Superior temporal gyrus (tissue), 1 donor: ENCODE data around the gene VSTM2L.
A peak's percentile ranks its signal among the peaks of the same experiment; 100 is the strongest.

Source experiments
- DNase-seq: peaks from one replicate; pipeline ENCODE4 v3.0.0-alpha.2; 2016; ENCODE audit errors: extremely low spot score

VSTM2L gene

DNA sequence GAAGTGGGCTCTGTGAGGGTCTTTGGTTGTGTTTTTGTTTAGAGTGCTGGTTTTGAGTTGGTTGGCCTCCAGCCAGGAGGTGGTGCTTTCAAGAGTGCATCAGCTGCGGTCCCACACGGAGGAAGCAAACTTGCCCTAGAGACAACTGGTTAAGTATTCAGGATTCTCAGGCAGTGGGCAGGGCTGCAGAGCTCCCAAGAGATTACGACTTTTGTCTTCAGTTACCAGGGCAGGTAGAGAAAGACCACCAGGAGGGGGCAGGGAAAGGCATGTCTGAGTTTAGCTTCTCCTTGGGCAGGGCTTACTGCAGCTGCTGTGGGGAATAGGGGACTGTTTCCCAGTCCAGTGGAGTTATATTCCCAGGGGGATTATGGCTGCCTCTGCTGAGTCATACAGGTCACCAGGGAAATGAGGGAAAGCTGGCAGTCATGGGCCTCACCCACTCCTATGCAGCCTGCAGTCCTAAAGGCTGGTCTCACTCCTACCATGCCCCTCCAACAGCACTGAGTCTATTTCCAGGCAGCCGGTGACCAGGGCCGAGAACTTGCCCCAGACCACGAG is 66.0 kb downstream of the VSTM2L start:
- DNase-seq: no peak

DNA sequence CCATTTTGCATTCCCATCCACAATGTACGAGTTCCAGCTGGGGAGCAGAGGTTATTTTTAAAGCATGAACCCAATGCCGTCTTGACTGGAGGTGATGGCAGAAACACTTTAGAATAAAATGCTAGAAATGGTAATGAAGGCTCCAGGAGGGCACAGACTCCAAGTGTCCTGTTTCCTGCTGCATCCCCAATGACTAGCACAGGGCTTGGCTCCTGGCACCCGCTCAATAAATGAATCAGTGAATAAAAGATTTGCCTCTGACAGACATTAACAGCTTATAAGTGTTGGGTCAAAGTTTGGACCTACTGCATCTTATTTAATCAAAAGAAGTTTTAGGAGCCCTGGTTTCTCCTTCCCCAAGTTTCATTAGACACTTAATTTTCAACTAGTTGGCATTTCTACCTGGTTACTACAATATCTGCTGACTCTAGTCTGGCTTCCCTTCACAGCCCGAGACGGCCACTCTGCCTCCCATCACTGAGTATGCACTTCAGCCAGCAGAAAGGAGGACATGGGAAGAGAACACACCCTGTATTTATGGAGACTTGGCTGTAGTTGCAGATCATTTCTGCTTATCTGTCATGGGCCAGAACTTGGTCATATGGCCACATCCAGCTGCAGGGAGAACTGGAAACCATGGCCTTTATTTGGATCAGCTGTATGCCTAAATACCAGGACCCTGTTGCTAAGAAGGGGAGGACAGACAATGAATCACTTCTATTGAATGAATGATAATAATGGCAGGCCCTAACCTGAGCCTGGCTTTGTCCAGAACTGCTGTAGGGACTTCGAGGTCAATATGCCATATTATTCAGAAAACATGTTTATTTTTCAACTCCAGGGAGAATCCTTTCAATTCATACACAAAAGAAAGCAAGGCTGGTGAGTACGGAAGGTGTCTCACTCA is 67.3 kb downstream of the VSTM2L start:
- DNase-seq: no peak

DNA sequence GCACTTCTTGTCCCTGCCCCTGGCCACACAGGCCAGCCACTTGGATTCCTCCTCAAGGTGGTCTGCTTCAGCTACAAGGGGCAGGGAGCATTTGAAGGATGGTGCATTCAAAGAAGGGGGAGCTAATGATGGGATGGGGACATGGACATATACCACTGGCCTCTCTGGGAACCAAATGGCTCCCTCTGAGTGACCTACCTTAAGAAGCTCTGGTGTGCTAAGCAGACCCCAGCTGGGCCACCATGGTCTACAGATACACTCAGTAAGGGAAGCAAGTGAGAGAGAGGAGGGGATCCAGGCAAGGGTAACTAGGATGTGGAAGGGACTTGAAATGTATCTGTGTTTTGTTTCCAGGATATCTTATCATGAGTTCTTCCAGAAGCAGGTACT is 67.9 kb downstream of the VSTM2L start:
- no peak for DNase-seq

DNA sequence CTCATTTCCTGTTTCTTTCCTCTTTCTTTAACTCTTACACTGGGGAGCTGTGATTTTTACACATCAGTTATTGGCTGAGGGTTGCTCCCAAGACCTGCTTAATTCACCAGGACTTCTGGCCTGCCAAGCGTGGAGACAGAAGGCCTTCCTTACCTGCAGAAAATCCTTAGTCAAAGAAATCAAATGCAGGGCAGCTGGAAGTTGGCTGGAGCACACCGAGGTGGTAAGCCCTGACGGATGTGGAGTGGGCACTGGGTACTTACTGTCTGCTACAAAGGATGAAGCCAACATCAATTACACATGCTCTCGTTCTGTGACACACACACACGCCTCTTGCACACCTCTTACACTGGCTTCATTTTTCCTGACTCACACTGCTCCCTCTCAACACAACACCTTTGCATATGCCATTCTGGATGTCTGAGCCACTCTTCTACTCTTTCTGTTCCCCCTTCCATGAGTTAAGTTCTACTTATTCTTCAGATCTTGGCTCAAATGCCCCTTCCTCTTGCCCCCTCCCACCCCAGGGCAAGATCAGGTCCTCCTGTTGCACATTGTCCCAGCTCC is 68.7 kb downstream of the VSTM2L start:
- DNase-seq: no peak

DNA sequence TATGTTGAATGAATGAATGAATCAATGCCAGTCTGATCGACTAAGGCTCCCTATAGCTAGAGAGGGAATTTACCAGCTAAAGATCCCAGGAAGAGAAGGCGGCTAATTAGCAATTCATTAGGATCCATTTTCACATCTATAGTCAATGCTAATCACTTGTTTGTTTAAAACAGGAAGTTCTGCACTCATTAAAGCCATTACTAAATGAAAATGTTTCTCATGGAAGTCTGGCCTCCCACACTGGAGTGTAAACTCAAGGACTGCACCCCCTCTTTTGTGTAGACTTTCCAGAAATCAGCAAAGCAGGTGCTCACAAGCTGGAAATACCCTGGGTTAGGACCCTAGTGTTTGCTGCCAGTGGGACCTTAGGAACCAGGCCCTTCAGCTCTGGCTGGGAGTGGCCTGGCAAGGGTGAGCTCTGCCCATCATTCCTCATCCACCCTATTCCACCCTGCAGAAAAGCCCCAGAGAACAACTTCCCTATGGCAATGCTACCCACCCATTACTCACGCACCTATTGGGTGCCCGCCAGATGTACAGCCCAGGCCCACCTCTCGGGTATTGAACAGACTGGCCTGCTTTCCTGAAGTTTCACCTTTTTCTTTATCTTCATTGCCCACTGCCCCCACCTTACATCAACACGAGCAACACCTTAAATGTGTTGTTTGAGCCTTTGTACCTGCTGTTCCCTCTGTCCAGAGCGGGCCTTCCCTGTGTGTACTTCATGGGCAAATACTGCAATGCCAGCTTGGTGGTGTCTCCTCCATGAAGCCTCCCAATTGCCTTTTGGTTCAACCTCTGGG is 69.5 kb downstream of the VSTM2L start:
- no peak for DNase-seq

DNA sequence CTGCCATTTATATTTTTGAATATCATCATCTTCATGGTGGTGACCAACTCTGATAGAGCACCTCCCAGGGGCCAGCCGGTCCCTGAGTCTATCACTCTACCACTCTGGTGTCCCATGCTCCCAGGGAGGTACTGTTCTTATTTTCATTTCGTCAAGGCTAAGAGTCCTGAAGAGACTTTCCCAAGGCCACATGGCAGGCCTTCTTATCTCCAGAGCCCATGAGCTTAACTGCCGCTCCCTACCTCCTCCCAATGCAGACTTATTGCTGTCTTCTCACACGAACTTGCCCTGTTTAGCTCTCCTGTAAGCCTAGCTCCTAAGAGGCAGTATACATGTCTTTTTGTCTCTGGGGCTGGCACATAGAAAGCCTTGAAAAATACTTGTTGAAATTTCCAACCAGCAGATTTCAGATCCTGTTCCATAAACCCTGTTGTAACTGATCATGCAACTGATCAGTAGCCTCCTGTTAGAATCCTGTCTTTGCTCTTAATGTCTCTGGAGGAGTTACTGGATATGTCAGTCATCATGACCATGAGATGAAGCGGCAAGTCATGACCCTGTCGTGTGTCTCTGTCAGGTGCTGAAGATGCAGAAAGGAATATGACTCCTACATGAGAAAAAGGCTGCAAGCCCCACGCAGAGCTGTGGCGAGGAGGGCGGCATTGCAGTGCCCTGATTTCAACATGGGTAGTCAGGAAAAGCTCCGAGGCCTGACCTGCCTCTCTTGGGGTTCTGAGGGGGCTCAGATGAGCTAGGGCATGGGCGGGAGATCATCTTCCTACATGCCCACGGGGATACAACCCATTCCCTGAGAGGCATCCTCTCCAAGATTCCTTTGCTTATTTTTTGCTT is 70.4 kb downstream of the VSTM2L start:
- no peak for DNase-seq

DNA sequence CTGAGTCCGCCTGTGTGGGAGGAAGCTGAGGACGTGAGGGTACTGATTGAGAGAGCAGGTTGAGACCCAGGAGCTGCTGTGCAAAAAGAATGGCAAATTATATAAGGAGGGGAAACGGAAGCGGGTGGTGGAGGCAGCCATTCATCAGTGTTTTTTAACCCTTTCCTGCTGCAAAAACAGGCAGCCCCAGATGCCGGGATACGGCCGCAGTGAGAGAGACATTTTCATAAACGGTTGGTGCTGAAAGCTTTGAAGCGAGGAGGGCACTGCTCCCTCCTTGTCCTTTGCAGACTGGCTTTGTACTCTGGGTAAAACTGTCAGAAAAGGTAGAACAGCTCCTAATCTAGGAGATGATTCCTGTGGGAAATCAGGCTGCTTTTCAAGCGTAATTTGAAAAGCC is 74.0 kb downstream of the VSTM2L start:
- peak; percentile 10 for DNase-seq

- peak; percentile 8 for DNase-seq
Observed at GRCh38 chr20:37977338-37977737, 74.4 kb downstream of the VSTM2L start.

DNA sequence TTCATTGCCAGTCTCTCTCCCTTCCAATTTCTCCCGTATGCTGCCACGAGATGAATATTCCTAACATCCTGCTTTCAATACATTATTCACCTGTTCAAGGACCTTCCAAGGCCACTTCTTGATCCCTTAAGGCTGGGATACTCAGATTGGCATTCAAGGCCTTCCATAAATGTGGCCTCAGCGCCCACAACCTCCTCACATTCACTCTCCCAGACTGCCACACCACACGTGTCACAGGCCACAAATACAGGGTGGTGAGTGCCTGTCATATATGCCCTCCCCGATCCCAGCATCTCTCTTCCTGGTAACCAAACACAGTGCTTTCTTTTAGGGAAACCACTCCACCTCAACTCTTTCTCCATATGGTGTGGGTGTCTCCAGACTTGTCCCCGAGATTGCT is 74.9 kb downstream of the VSTM2L start:
- DNase-seq: no peak

GRCh38 chr20:37979021-37979985 is 76.4 kb downstream of the VSTM2L start:
- no peak for DNase-seq

GRCh38 chr20:37980383-37980782 is 77.5 kb downstream of the VSTM2L start:
- DNase-seq: no peak

DNA sequence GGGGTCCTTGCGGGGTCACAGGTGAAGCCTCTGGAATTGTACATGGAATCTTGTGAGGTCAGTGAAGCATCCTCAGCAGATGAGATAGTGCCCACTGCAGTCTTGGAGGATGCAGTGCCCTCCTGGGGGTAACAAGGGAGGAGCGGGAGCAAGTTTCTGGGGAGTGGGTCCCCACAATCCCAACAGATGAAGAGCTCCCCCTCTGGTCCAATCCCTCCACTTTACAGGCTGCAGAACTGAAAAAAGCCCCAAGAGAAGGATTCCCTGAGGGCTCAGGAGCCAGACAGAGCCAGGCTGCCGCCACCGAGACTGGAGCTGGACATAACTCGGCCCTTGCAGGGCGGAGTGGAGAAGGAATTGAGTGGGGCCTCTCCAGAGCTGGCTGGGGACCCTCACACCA is 77.9 kb downstream of the VSTM2L start:
- DNase-seq: no peak

- DNase-seq: no peak
Observed at GRCh38 chr20:37981568-37981967, 78.6 kb downstream of the VSTM2L start.

DNA sequence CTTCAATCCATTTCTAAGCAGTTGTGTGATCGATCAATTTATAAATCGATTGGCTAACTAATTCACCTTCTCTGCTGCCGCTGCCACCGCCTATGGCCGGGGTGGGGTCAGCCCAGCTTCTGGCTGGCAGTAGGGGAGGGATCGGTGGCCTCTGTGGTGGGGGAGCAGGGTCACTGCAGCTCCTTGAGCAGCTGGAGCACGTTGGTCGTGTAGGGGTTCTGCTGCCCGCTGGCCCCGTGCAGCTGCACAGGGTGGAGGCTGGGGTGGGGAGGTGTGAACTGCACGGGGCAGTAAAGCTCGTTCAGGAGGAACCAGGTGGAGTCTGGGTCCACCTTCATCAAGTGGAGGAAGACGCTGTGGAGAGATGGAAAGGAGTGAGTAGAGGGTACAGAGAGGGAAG is 80.4 kb downstream of the VSTM2L start:
- DNase-seq: no peak

DNA sequence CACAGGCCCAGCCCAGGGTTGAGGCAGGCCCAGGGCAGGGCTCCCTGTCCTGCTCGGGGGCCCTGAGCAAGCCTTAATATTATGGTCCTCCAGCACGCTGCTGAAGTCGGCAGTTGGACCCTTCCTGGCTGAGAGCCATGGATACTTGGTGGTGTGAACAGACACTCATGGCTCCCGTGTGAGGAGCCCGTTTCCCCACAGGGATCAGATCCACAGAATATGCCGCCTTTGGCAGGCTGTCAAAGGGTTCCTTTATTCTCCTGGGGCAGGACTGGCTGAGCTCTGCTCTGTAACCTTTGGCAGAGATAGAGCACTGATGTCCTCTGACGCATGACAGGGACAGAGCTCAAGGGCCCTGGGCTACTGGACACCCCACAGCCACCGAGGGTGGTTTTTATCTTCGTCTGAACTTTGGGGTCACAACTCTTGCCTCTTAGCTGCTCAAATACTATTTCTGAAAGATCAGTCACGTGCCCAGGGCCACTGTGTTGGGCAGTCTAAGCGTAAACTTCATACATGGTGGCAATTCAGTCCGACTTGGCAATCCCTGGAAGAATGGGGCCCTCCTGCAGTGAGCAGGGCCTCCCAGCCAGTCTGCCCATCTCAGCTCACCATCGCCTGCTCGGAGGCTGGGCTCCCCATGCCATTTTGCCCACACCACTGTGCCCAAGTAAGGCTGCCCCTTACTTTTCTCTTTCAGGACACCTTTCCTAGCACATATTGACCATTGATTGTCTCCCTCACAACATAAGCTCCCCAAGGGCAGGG is 81.3 kb downstream of the VSTM2L start:
- peak; percentile 70 for DNase-seq

GRCh38 chr20:37986044-37986858 is 83.3 kb downstream of the VSTM2L start:
- peak; percentile 53 for DNase-seq

- peak; percentile 43 for DNase-seq
Observed at GRCh38 chr20:37986873-37987601, 84.1 kb downstream of the VSTM2L start.
